SHP77 treated with DMSO at 0.1 percent for 48 hours (cell line): ENCODE data around the gene LHX6.

Source experiments
- DNase-seq: peaks from one replicate; lab custom pipeline; 2025; lab: John Stamatoyannopoulos, UW

The LHX6 gene

DNA sequence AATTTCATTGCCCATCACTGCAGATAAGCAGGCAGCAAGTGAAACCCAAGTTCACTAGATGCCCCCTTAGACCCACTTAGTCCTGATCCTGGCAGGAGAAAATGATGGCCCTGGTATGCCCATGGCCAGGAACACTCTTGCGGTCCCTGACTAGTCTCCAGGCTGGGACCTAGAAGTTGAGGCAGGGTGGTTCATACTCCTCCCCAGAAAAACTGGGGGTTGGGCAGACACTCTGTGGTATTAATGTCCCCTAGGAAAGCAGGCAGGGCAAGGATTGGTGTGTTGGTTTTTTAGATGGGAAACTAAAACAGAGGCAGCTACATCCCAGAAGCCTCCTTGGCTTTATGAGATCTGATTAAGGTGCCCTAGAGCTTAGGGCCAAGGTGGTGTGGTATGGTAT is 13.1 kb downstream of the LHX6 start:
- DNase-seq, result no peak

DNA sequence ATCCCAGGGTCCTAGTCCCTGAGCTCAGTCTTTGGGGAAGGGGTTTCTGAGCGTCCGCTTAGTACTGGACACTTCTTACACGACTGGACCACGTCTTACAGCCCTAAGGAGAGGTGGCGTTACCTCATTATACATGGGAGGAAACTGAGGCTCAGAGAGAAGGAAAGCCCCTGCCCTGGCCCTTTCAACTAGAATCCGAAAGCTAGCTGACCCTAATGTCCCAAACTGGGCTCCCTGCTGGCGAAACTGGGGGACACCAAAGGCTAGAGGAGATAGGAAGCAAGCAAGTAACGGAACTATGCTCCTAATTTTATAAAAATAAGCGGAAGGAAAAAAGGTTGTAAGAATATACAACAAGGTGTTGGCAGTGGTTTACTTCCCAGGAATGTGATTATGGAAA is 14.2 kb downstream of the LHX6 start:
- no peak for DNase-seq

DNA sequence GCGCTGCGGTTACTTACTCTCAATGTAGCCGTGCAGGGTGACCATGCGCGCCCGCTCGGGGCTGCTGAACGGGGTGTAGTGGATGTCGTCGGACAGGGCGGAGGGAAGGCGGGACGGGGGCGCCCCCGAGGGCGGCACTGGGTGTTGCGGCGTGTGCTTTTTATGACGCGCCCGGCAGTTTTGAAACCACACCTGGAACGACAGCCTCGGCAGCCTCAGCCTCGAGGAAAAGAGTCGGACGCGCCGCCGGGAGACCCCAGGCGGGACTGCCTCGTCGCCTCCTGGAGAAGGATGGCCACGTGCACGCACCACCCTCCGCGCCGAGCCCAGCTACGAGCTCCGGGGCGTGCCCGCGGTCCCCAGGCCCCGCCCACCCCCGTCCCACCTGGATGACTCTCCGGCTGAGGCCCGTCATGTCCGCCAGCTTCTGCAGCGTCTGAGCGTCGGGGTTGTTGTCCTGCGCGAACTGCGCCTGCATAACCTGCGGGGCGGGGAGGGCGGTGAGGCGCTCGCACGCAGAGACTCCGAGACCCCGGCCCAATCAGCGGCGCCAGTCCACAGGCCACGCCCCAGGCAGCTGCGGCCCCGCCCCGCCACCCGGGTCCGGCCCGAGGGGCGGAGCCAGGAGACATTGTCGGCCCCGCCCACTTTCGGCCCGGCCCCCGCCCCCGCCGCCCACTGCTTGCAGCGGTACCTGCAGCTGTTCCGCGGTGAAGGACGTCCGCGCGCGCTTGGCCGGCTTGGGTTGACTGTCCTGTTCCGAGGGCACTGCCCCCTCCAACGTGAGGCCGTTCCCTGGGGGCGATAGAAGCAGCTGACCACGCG is 15.0 kb downstream of the LHX6 start:
- peak; percentile 81 for DNase-seq

DNA sequence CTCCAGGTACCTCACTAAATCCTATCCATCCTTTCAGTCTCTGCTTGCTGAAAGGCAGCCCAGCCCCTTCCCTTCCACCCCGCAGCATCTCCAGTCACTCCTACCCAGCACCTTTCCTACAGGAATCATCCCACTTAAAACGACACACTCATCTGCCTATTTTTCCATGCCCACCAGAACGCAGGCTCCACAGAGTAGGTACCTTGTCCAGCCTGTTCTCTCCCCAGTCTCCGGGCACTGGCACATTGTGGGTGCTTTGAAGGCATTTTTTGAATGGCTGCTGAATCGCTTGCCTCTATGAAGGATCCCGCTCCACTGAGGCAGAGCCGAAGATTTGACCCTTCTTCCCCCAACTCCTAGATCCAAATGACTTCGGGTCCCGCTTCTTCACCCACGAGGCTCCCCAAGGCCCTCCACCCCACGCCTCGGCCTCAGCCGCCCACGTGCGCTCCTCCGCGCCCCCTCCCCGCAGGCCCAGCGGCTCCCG is 15.6 kb downstream of the LHX6 start:
- no peak for DNase-seq

DNA sequence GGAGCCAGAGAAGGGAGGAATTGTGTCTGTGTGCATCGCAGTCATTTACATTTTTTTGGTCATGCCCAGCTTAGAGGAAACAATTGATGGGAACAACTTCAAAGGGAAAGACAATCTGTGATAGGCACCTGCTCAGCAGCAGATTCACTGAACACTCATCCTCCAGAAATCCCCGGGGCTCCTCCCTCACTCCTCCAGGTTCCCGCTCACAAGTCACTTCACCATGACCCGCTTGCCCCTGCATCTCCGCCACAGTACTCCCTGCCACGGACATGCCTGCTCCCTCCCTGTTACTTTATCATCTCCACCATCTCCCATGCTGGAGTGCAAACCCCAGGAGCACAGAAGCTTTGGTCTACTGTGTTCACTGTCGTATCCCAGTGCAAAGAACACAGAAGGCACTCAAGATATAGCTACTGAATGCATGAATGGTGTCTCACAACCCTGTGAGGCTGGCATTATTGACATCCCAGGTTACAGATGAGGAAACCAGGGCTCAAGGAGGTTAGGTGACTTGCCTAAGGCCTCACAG is 16.2 kb downstream of the LHX6 start:
- no peak for DNase-seq

DNA sequence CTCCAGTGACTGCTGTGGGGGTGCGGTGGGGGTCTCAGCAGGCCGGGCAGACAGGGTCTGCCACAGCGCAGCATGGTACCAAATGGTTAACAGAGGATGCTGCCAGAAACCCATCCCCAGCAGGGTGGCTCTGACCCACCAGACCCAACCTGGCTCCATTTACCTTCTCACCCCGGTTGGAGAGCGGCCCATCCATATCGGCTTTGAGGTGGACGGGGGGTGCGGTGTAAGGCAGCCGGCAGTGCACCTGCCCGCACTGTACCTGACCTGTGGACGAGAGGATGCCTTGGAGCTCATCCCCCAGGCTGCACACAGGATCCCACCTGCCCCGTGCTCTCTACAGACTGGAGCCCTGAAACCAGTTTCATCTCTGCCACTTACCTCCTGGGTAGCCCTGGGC is 19.3 kb downstream of the LHX6 start:
- DNase-seq, result no peak

DNA sequence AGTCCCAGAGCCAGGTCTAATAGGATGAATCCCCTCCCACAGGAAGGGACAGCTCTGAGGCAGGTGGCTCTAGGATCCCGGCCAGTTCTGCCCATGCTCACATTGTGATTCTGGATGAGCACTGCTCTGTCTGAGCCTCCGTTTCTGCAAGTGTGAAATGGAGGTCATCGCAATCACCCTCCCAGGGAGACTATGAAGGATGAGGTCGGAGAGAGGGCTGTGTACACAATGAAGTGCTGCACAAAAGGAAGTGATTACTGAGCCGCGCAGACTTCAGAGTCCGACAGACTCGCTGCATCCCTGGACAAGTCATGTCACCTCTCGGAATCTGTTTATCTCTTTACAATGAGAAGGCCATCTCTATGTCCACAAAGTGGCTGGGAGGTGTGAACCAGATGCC is 21.7 kb downstream of the LHX6 start:
- DNase-seq, result no peak

DNA sequence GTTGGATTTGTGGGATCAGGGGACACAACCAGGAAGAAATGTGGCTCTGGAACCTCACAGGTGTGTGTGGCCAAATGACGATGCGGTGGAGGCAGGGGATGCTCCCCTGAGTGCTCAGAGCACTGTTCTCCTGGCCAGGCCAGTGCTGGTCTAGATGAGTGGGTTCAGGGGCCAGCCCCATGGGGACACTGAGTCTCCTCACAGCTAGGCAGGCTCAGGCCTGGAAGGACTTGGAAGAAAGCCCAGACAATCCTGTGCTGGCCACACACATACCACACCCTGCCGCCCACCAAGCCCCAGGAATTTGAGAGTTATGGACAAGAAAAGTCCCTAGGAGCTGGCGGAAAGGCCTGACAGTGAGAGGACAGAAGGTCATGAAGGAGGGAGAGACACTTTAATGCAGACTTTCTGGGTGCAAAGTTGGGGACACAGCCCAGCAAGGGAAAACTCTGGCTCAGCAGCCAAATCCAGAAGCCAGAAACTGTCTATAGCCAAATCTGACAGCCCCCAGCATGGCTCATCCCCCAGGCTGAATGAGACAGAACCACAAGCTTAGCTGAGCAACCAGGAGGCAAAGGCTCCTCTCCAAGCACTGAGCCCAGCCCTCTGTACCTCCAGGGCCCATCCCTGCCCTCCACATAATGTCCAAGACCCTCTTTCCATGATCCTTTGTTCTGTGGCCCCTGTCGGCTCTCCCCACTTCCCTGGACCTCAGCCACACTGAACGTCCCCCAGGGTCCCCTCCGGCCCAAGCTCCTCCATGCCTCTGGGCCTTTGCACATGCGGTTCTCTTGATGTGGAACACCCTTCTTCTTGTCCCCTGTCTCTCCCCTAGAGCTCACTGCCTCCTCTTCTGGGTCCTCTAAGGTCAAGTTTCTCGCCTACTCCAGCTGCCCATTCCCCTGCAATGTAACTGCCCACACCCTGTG is 22.4 kb downstream of the LHX6 start:
- no peak for DNase-seq

DNA sequence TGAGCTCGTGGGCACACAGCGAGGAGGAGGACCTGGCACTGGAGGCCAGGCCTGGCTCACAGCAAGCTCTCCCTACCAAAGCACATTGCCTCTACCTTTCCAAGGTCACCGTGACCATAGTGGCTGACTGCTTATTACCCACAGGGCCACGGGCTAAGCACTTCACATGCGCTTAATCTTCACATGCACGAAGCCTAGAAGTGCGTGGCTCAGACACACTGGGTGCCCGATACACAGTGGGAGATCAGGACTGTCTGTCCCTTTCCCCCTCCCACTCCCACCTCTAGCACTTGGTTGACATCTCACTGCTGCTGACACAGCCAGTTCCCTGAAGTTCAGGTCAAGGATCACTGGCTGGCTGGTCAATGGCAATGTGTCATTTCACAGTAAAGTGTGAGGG is 23.6 kb downstream of the LHX6 start:
- no peak for DNase-seq

DNA sequence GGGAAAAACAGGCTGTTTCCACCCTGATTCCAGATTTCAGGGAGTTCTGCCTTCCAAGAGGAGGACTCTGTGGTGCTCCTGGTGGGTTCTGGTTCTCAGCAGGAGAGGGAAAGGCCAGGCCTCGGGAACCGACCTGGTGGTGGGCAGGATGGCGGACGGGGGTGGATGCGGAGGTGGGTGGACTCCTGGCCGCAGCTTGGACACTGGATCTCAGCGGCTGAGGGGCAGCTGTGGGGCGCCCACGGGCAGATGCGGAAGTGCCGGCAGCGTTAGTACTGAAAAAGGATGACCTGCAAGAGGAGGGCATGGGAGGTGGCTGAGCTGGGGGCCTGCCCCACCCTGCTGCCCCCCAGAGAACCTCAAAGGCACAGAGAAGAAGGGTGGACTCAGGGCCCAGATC is 24.3 kb downstream of the LHX6 start:
- no peak for DNase-seq

DNA sequence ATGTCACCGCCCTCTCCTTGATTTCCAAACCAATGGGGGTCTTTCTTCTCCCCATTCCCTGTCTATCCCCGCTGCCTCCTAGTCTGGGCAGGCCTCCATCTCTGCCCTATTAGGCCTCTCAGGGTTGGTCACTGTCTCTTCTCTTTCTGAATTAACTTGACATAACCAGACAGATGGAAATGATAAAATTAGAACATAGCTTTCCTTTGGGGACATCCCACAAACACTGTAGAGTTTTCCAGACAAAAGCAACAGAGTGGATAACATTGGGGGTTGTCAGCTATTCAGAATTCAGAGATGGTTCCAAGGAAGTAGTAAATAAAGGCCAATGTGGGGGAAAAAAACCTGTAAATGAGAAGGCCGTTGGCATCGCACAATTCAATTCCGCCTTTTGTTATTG is 24.7 kb downstream of the LHX6 start:
- no peak for DNase-seq

DNA sequence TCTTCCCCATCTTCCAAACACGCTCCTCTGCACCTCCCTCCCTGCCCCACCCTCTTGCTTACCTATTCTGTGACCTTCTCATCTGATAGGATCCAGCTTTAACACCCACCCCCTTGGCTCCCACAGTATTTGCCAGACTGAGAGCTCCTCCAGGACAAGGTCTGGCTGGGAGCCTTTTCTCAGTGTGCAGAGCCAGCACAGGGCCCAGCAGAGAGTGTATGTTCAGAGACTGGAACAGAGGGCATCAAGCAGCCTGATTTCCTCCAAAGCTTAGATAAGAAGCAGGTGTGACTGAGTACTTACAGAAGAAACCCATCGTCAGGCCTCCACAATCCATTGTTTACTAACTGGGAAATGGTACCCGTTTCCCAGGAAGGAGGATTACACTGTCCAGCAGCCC is 26.6 kb downstream of the LHX6 start:
- no peak for DNase-seq

DNA sequence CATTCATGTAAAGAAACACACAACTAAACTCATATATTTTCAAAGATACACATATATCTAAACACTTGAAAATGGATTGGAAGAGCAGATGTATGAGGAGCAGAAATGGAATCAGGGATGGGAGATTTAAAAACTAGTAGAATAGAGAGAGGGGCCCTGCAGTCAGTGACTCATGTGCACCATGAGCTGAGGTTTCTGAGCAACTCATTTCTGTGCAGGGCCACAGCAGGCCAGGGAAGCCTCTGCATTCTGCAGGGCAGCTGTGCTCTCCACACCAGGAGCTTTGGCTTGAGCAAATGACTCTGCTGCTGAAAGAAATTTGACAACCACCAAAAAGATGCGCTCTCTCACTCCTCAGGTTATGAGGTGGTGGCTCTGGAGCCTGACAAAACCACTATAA is 27.1 kb downstream of the LHX6 start:
- DNase-seq, result no peak

DNA sequence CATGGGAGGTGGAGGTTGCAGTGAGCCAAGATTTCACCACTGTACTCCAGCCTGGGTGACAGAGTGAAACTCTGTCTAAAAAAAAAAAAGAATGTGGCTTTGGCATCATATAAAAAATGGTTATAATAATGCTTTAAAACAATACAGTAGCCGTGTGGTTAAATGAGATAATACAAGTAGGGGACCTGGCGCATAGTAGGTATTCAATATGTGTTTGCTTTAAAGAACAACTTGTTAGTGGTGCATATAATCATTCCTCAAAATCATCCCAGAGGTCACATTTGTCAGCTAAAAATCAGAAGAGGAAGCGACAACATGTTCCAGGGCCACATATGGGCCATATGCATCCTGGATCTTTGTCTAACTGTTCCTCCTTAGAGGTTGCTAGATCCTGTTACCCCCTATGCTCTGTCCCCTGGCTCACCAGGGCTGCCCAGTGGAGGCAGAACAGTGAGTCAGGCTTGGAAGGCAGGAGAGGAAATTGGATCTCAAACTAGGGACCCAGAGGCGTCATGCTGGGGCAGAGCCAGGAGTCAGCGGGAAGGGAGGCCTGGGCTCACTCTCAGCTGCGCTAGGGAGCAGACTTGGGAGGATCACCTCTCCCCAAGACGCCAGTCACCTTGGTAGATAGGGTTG is 27.7 kb downstream of the LHX6 start:
- DNase-seq, result no peak

DNA sequence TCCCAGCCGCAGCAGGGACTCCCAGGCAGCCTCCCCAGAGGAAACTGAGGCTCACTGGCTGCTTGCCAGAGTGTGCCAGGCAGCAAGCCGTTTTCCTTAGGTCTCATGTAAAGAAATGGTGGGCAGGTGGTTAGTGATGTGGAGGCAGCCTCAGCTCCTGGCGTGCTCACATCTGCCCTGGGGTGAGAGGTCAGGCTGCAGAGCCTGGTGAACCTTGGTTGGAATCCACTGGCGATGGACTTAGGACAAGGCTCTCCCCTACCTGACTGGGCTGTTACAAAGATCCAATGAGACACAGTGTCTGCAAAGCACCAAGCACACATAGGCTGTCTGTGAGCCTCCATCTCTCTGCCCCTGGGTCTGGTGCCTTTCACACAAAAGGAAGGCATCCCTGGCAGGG is 30.9 kb downstream of the LHX6 start:
- DNase-seq, result no peak

DNA sequence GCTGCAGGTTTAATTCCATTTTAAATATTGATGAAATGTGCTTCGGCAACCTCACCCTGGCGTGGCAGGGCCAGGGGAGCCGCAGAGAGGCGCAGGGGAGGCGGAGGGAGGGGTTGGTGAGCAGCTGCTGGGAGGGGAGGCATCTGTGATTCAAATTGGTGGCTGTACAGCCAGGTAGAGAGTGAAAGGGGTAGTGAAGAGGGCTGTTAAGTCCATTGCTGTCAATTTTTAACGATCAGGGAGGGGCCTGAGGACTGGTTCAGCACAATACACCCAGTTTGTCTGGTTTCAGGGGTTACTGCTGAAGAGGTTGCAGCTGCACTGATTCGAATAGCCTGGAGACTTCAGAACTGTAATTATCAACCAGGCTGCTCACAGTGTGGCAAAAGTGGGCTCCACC is 31.3 kb downstream of the LHX6 start:
- peak; percentile 53 for DNase-seq

DNA sequence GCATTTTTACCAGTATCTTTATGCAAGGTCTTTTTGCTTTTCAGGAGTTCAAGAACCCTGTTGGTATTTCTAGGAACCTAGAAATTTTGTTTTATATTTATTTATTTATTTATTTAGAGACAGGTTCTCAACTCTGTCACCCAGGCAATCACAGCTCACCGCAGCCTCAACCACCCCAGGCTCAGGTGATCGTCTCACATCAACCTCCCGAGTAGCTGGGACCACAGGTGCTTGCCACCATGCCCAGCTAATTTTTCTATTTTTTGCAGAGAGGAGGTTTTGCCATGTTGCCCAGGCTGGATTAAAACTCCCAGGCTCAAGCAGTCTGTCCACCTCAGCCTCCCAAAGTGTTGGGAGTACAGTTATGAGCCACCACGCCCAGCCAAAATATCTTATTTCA is 32.9 kb downstream of the LHX6 start:
- no peak for DNase-seq

DNA sequence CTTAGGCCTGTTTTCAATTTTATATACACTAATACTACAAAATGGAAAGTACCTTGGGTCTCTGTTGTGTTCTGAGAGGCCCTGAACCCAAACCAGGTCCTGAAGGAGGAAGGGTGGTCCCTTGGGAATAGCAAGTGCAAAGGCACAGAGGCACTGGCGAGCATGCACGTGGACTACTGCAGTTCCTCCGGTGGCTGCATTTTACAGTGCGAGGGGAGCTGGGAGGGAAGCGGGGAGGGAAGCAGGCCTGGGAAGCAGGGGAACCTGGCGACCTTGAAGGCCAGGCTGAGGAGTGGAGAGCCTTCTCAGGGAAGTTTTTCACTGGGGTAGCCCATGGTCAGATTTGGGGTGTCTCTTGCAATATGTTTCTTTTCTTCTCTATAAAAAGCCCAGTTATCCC is 35.1 kb downstream of the LHX6 start:
- no peak for DNase-seq

DNA sequence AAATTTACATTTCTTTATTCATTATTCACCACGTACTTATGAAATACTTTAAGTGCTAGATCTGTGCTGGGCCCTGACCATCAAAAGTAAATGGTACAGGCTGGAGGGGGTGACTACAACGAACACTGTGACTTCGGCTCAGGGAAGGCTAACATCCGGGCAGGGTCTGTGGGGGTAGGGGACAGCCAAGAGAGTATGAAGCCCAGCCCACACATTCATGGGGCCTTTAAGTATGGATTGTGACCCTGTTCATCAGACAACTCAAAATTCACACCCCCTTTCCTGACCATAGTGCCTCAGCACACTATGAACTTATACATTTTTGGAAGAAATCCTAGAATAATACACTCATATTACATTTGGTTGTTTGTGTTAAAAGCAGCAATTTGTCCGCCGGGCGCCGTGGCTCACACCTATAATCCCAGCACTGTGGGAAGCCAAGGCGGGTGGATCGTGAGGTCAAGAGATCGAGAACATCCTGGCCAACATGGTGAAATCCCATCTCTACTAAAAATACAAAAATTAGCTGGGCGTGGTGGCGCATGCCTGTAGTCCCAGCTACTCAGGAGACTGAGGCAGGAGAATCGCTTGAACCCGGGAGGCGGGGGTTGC is 35.7 kb downstream of the LHX6 start:
- no peak for DNase-seq

DNA sequence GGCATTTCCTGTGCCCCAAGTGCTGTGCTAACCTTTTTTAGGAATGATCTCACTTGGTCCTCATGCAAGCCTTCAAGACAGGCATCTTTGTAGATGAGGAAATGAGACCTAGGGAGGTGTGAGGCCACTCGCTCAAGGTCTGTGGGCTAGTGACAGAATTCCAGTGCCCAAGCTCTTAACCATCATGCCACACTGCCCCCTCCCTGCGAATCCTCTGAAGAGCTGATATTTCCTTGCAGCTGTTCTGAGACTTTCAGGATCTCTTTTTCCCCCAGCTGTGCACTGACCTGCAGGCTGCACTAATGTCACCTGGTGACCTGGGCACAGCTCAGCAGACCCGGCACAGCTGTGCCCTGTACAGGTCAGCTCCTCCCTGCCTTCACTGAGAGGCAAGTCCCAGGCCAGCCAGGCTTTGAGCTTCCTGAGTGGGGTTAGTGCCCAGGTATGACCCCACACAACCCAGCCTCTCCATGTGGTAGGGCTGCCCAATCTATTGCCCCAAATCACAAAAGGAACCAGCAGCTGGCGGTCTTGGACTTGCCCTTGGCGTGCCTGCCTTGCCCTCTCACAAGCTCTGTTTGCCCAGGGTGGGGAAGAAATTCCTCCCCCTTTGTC is 36.4 kb downstream of the LHX6 start:
- DNase-seq, result no peak

DNA sequence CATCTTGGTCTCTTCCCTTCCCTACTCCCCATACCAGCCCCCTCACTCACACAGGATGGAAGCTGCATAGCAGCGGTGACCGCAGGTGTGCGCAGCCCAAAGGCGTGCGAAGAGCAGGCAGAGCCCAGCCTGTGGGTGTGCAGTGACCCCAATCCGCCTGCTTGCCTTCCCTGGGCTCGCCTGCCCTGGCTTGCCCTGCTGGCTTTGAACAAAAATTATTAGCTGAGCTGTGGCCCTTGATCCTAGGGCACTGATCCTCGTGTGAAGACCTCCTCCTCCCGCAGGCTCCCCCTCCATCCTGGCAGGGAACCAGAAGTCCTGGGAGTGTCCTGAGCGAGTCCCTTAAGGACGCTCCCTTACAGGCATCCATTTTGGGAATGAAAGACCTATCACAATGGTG is 37.2 kb downstream of the LHX6 start:
- DNase-seq, result no peak
